ENCODE data around the gene URGCP. TPM values are rescaled to one million over a fixed set of nuclear protein-coding genes. Genes with fewer than 3 reads are reported as not detected.

The URGCP gene
- polyA plus RNA-seq, 1 of the 3 experiments (the other 2 are of a cell fraction): 22.9 TPM

GRCh38 chr7:43870316-43870715 lies 36.1 kb downstream of the URGCP start:
- Histone ChIP-seq H3K9me3 (no peaks in the 10 kb centered on the region), H3K27ac (ENCODE audit: low read depth in 2 of 2, low read length in 1 of 2) (peak overlapping the region; percentile 91 to 93; a peak in 3 of 4 replicates), H3K9me2 (no peaks in the 10 kb centered on the region), H3K4me3 (ENCODE audit: low read depth in 2 of 2, low read length in 1 of 2) (0 out of 4 replicates have a peak overlapping the region, but pooled peaks of 1 of the 2 experiments have one; percentile 86), H3K79me2 (ENCODE audit: insufficient read depth) (peaks cover 13% of the 10 kb centered on the region), H3K9ac (peak overlapping the region; percentile 80; the same call in 1 of the 2 replicates), H3K36me3 (replicated peaks in 1 of 2; ENCODE audit: control insufficient read depth in 1 of 2, insufficient read depth in 2 of 2, low read length in 1 of 2) (peaks cover 20 to 21% of the 10 kb centered on the region in 2 experiments), H3K27me3 (ENCODE audit: insufficient read depth) (no peaks in the 10 kb centered on the region), H3F3A (replicated peaks; ENCODE audit: insufficient read depth) (peaks cover 9% of the 10 kb centered on the region), H3K4me1 (ENCODE audit: control insufficient read depth in 1 of 2, insufficient read depth in 2 of 2, low read depth in 1 of 2, low read length in 1 of 2) (peaks cover 14 to 26% of the 10 kb centered on the region in 2 experiments), H4K20me1 (ENCODE audit: insufficient read depth) (no peaks in the 10 kb centered on the region), H3K4me2 (peak overlapping the region; percentile 89), H2AFZ (ENCODE audit: low read depth) (no peak overlapping the region; the same call in 1 of the 2 replicates)
- DNase-seq: no peak
- TF ChIP-seq GATA2 (CRISPR knock-in tag; IDR thresholded peaks at IDR 0.05): no peak
- POLR2A ChIA-PET: interaction anchor here (0.6 kb wide), 1 partner anchor 56 kb away, joined by 3 read pairs; the partner anchor contains the start of gene UBE2D4
- 93% methylated on average over 4 of the region's 4 CpGs for WGBS (ENCODE audit: low lambda C conversion rate)
- CTCF ChIA-PET: interaction anchor here (1.4 to 3.3 kb wide), 3 partner anchors 9 to 84 kb away, joined by 3 to 17 read pairs (median 4); no protein-coding TSS in a partner anchor

DNA sequence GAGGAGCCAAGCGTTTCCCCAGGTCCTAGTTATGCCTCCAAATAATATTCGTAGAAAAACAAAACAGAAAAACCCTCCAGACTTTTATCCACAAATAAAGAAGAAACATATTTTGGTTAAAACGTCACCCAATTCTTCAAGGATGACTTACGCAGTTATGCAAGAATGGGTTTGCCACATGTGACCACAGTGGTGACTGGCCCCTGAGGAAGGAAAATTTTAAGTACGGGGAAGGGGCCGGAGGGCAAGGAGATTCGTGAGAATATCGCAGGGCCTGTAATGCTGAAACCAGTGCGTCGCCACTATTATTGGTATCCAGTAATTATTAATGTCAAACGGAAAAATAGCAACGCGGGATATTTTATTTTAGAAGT lies 36.5 kb downstream of the URGCP start:
- Histone ChIP-seq H2AFZ (ENCODE audit: low read depth) (peak overlapping the region; percentile 97), H3K36me3 (replicated peaks in 1 of 2; ENCODE audit: control insufficient read depth in 1 of 2, insufficient read depth in 2 of 2, low read length in 1 of 2) (peaks cover 19 to 24% of the 10 kb centered on the region in 2 experiments), H3K79me2 (ENCODE audit: insufficient read depth) (peaks cover 13% of the 10 kb centered on the region), H3F3A (replicated peaks; ENCODE audit: insufficient read depth) (peaks cover 9% of the 10 kb centered on the region), H3K9me3 (no peaks in the 10 kb centered on the region), H3K27ac (ENCODE audit: low read depth in 2 of 2, low read length in 1 of 2) (peak overlapping the region; percentile 91 to 93), H3K4me2 (peak overlapping the region; percentile 89), H4K20me1 (ENCODE audit: insufficient read depth) (no peaks in the 10 kb centered on the region), H3K4me1 (ENCODE audit: control insufficient read depth in 1 of 2, insufficient read depth in 2 of 2, low read depth in 1 of 2, low read length in 1 of 2) (peaks cover 14 to 26% of the 10 kb centered on the region in 2 experiments), H3K4me3 (ENCODE audit: low read depth in 2 of 2, low read length in 1 of 2) (peak overlapping the region; percentile 86 to 91), H3K9ac (peak overlapping the region; percentile 80), H3K9me2 (no peaks in the 10 kb centered on the region), H3K27me3 (ENCODE audit: insufficient read depth) (no peaks in the 10 kb centered on the region)
- WGBS (ENCODE audit: low lambda C conversion rate): 54% methylated on average over 13 of the region's 13 CpGs
- no peak for DNase-seq
- ChIA-PET POLR2A (interaction anchor here (0.5 to 0.9 kb wide), 9 partner anchors 10 to 175 kb away, joined by 3 to 5 read pairs (median 4); partner anchors contain the start of gene DBNL), CTCF (interaction anchor here (1.1 to 3.3 kb wide), 5 partner anchors 10 to 85 kb away, joined by 3 to 17 read pairs (median 4); no protein-coding TSS in a partner anchor)
- TF ChIP-seq SIN3A (IDR thresholded peaks at IDR 0.05; ENCODE audit: borderline replicate concordance, low read depth, low read length): no peak
- no peak for TF ChIP-seq RFX5 (IDR thresholded peaks at IDR 0.05; ENCODE audit: low read length)
- TF ChIP-seq, protein P1, sequence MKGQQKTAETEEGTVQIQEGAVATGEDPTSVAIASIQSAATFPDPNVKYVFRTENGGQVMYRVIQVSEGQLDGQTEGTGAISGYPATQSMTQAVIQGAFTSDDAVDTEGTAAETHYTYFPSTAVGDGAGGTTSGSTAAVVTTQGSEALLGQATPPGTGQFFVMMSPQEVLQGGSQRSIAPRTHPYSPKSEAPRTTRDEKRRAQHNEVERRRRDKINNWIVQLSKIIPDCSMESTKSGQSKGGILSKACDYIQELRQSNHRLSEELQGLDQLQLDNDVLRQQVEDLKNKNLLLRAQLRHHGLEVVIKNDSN (IDR thresholded peaks at IDR 0.05; ENCODE audit: borderline replicate concordance, low read depth): peak; percentile 79
- TF ChIP-seq RXRA (IDR thresholded peaks at IDR 0.05; ENCODE audit: borderline replicate concordance, low read depth): no peak
- no peak for TF ChIP-seq EZH2phosphoT487 (IDR thresholded peaks at IDR 0.05; ENCODE audit: borderline replicate concordance, low read depth)
- peak; percentile 72 for TF ChIP-seq JUND (IDR thresholded peaks at IDR 0.05)
- peak; percentile 45 for TF ChIP-seq TCF12 (IDR thresholded peaks at IDR 0.05)
- 0 out of 2 replicates have a peak, but pooled peaks have one; percentile 13 for TF ChIP-seq FOXJ3 (CRISPR knock-in tag; IDR thresholded peaks at IDR 0.05)
- TF ChIP-seq RAD21 (IDR thresholded peaks at IDR 0.05; ENCODE audit: low read length): no peak
- TF ChIP-seq CTCF (IDR thresholded peaks at IDR 0.05): no peak
- TF ChIP-seq RCOR1 (IDR thresholded peaks at IDR 0.05; ENCODE audit: low read length): no peak
- no peak for TF ChIP-seq YY1 (IDR thresholded peaks at IDR 0.05; ENCODE audit: low read depth)
- TF ChIP-seq USF2 (IDR thresholded peaks at IDR 0.05; ENCODE audit: borderline replicate concordance, low read depth, low read length): no peak
- TF ChIP-seq FOXM1 (IDR thresholded peaks at IDR 0.05; ENCODE audit: low read depth): no peak
- 0 out of 2 replicates have a peak, but pooled peaks have one; percentile 51 for TF ChIP-seq MAX (IDR thresholded peaks at IDR 0.05; ENCODE audit: low read depth)
- TF ChIP-seq GATA2 (CRISPR knock-in tag; IDR thresholded peaks at IDR 0.05): no peak
- TF ChIP-seq ZBTB33 (IDR thresholded peaks at IDR 0.05; ENCODE audit: borderline replicate concordance, low read depth): no peak
- no peak for TF ChIP-seq SMC3 (IDR thresholded peaks at IDR 0.05; ENCODE audit: low read depth, low read length)
- TF ChIP-seq MXI1 (IDR thresholded peaks at IDR 0.05; ENCODE audit: low read depth, low read length): no peak
- TF ChIP-seq ELF1 (IDR thresholded peaks at IDR 0.05): no peak
- no peak for TF ChIP-seq MEF2A (IDR thresholded peaks at IDR 0.05; ENCODE audit: borderline replicate concordance, low read depth)
- peak; percentile 42; the same call in 1 of the 2 replicates for TF ChIP-seq TEAD4 (IDR thresholded peaks at IDR 0.05; ENCODE audit: borderline replicate concordance, insufficient read depth)
- TF ChIP-seq FOSL2 (IDR thresholded peaks at IDR 0.05; ENCODE audit: borderline replicate concordance, low read depth): peak; percentile 69

Data from SK-N-SH (cell line).